Smooth muscle cell (in vitro differentiated cells): ENCODE results near the gene BCL2L1. TPM values are rescaled to one million over a fixed set of nuclear protein-coding genes. Genes with fewer than 3 reads are reported as not detected.

Source experiments
- DNase-seq: peaks from one replicate; lab custom pipeline; 2025; ENCODE audit not compliant: unreplicated experiment; lab: John Stamatoyannopoulos, UW
- H2AFZ ChIP-seq: fragments of 200-600 bp; sonication (generic); 2 replicates; pipeline ENCODE4 v1.6.0; 2016; ENCODE audit warnings: antibody characterized with exemption, low read depth, mild to moderate bottlenecking
- H3F3A ChIP-seq: fragments of 200-600 bp; sonication (generic); 2 replicates; pipeline ENCODE4 v1.6.0; 2017; ENCODE audit warnings: antibody characterized with exemption, low read depth
- H3K27ac ChIP-seq: fragments of 200-600 bp; sonication (generic); 2 replicates; pipeline ENCODE4 v1.5.1; 2016; ENCODE audit warnings: low read depth, mild to moderate bottlenecking
- H3K27me3 ChIP-seq: fragments of 200-600 bp; sonication (generic); 2 replicates; pipeline ENCODE4 v1.6.1; 2016; ENCODE audit warnings: low read depth, mild to moderate bottlenecking
- H3K36me3 ChIP-seq: fragments of 200-600 bp; sonication (generic); 2 replicates; pipeline ENCODE4 v1.5.1; 2016; ENCODE audit warnings: low read depth
- H3K4me1 ChIP-seq: fragments of 200-600 bp; sonication (generic); 2 replicates; pipeline ENCODE4 v1.5.1; 2016; ENCODE audit warnings: low read depth
- H3K4me2 ChIP-seq: fragments of 200-600 bp; sonication (generic); 2 replicates; pipeline ENCODE4 v1.6.0; 2016; ENCODE audit warnings: mild to moderate bottlenecking
- H3K4me3 ChIP-seq: fragments of 200-600 bp; sonication (generic); 2 replicates; pipeline ENCODE4 v1.5.1; 2016; ENCODE audit warnings: mild to moderate bottlenecking
- H3K79me2 ChIP-seq: fragments of 200-600 bp; sonication (generic); 2 replicates; pipeline ENCODE4 v1.6.0; 2016; ENCODE audit warnings: low read depth, mild to moderate bottlenecking
- H3K9ac ChIP-seq: fragments of 200-600 bp; sonication (generic); 2 replicates; pipeline ENCODE4 v1.6.0; 2016; ENCODE audit warnings: low read depth
- H3K9me3 ChIP-seq: fragments of 200-600 bp; sonication (generic); replicated peaks from 2 replicates; pipeline ENCODE4 v1.5.1; 2016; ENCODE audit warnings: low read depth
- H4K20me1 ChIP-seq: fragments of 200-600 bp; sonication (generic); 2 replicates; pipeline ENCODE4 v1.6.0; 2016; ENCODE audit warnings: low read depth
- CTCF ChIP-seq: fragments of 200-600 bp; sonication (generic); IDR thresholded peaks from 2 replicates; pipeline ENCODE4 v1.5.1; 2017; ENCODE audit warnings: borderline replicate concordance, mild to moderate bottlenecking, antibody characterized with exemption; ENCODE audit not compliant: insufficient read depth, poor library complexity, severe bottlenecking
- WGBS: methylation state at CpG from one replicate; pipeline ENCODE4 v1.1.7; 2016; ENCODE audit warnings: low lambda C conversion rate; 5-methylcytosine and 5-hydroxymethylcytosine counted together
- polyA plus RNA-seq: library from polyadenylated mRNA; unstranded; fragments of >200 nt; fragmentation: Nextera tagmentation; extraction: Ambion mirVana; gene quantifications from 2 replicates; pipeline ENCODE4 v1.2.1, GENCODE V29; 2016
- total RNA-seq: library from RNA; depleted of rRNA; stranded (reverse); fragments of >200 nt; gene quantifications from 2 replicates; pipeline ENCODE4 v1.2.3, GENCODE V29; 2014

Gene BCL2L1
- total and polyA plus RNA-seq, 2 experiments from 2014 or later: 24.8 to 47.0 TPM

- no peak overlapping the region for H3K4me3 ChIP-seq
- H3K27ac ChIP-seq: peak overlapping the region; percentile 45
- H3F3A ChIP-seq: peaks cover 13% of the 10 kb centered on the region
- H4K20me1 ChIP-seq: no peaks in the 10 kb centered on the region
- peaks cover 44% of the 10 kb centered on the region for H3K4me1 ChIP-seq
- no peaks in the 10 kb centered on the region for H3K36me3 ChIP-seq
- TF ChIP-seq CTCF: no peak
- no peaks in the 10 kb centered on the region for H3K9me3 ChIP-seq
- peaks cover 72% of the 10 kb centered on the region for H3K79me2 ChIP-seq
- no peak overlapping the region for H3K9ac ChIP-seq
- no peak for DNase-seq
- no peak overlapping the region for H3K4me2 ChIP-seq
- H3K27me3 ChIP-seq: no peaks in the 10 kb centered on the region
- WGBS: 65% methylated on average over 3 of the region's 3 CpGs
- no peak overlapping the region for H2AFZ ChIP-seq
Measured at GRCh38 chr20:31715766-31716165, 6.9 kb downstream of the BCL2L1 start.

- no peaks in the 10 kb centered on the region for H3K36me3 ChIP-seq
- H3K9ac ChIP-seq: peak overlapping the region; percentile 64
Measured at GRCh38 chr20:31713312-31714273, 9.1 kb downstream of the BCL2L1 start.

GRCh38 chr20:31712564-31713311 is 9.9 kb downstream of the BCL2L1 start:
- H3K9ac ChIP-seq: peak overlapping the region; percentile 64
- TF ChIP-seq CTCF: no peak
- H2AFZ ChIP-seq: peak overlapping the region; percentile 1
- no peaks in the 10 kb centered on the region for H3K36me3 ChIP-seq
- H3F3A ChIP-seq: peaks cover 13% of the 10 kb centered on the region
- H3K79me2 ChIP-seq: peaks cover 66% of the 10 kb centered on the region
- no peaks in the 10 kb centered on the region for H4K20me1 ChIP-seq
- 41% methylated on average over 8 of the region's 8 CpGs for WGBS
- no peaks in the 10 kb centered on the region for H3K9me3 ChIP-seq
- peaks cover 31% of the 10 kb centered on the region for H3K4me1 ChIP-seq
- peak overlapping the region; percentile 82 for H3K27ac ChIP-seq
- peak overlapping the region; percentile 2 for H3K4me3 ChIP-seq
- H3K27me3 ChIP-seq: no peaks in the 10 kb centered on the region
- peak overlapping the region; percentile 75 for H3K4me2 ChIP-seq
- DNase-seq: no peak

More at GRCh38 chr20:31713312-31714273, 9.1 kb downstream of the BCL2L1 start:
- Histone ChIP-seq H2AFZ (peak overlapping the region; percentile 1), H4K20me1 (no peaks in the 10 kb centered on the region), H3K4me3 (peak overlapping the region; percentile 2), H3K27ac (peak overlapping the region; percentile 82), H3K9me3 (no peaks in the 10 kb centered on the region), H3K27me3 (no peaks in the 10 kb centered on the region), H3K79me2 (peaks cover 69% of the 10 kb centered on the region), H3F3A (peaks cover 13% of the 10 kb centered on the region), H3K4me2 (peak overlapping the region; percentile 75), H3K4me1 (peaks cover 31% of the 10 kb centered on the region)
- WGBS: 35% methylated on average over 9 of the region's 9 CpGs
- no peak for TF ChIP-seq CTCF
- no peak for DNase-seq
